K562 (cell line): Measurements from ENCODE around the gene OLR1. TPM values are rescaled to one million over a fixed set of nuclear protein-coding genes. Genes with fewer than 3 reads are reported as not detected.

Experiments used
- BRF2 ChIP-seq: IDR thresholded peaks from 3 replicates; pipeline ENCODE4 v1.6.1; 2011; ENCODE audit warnings: borderline replicate concordance, mild to moderate bottlenecking; ENCODE audit not compliant: insufficient read length, insufficient read depth
- CHAMP1 ChIP-seq: fragments of 450-650 bp; IDR thresholded peaks from 2 replicates; pipeline ENCODE4 v1.6.1; 2016; ENCODE audit warnings: mild to moderate bottlenecking
- FOXA3 ChIP-seq, 2 experiments: fragments of 450-650 bp in 1 of 2; sonication (generic) in 1 of 2; formaldehyde crosslinking; IDR thresholded peaks in 1 of 2; conservative IDR thresholded peaks in 1 of 2; 2 replicates each; pipeline versions ENCODE4 v1.4.0 to v1.8.0; 2020 to 2022; ENCODE audit warnings: mild to moderate bottlenecking in 2 of 2, missing genetic modification reagents in 1 of 2
- HMBOX1 ChIP-seq: sonication (generic); IDR thresholded peaks from 2 replicates; pipeline ENCODE4 v1.6.1; 2016
- KAT2B ChIP-seq: IDR thresholded peaks from one replicate; pipeline ENCODE4 v1.6.1; 2012; ENCODE audit warnings: low read depth, mild to moderate bottlenecking, control low read depth, inconsistent platforms, low read length, moderate library complexity
- KAT7 ChIP-seq: sonication (generic); formaldehyde crosslinking; IDR thresholded peaks from 2 replicates; pipeline ENCODE4 v1.8.0; 2022; ENCODE audit warnings: missing genetic modification reagents, mild to moderate bottlenecking, borderline replicate concordance
- MLLT1 ChIP-seq, 2 experiments: fragments of 450-650 bp; IDR thresholded peaks; 2 replicates each; pipeline ENCODE4 v1.6.1; 2016
- MXD1 ChIP-seq: fragments of 250-450 bp; sonication (Bioruptor Pico); IDR thresholded peaks from 2 replicates; pipeline ENCODE4 v1.8.0; 2021; ENCODE audit warnings: borderline replicate concordance, mild to moderate bottlenecking, moderate library complexity; ENCODE audit not compliant: poor library complexity, severe bottlenecking
- PHB ChIP-seq: fragments of 250-450 bp; sonication (Bioruptor Pico); IDR thresholded peaks from 2 replicates; pipeline ENCODE4 v1.5.0; 2021
- PKNOX1 ChIP-seq: fragments of 450-650 bp; IDR thresholded peaks from 2 replicates; pipeline ENCODE4 v1.6.1; 2016
- TAF9B ChIP-seq: fragments of 450-650 bp; IDR thresholded peaks from 2 replicates; pipeline ENCODE4 v1.6.1; 2018; ENCODE audit warnings: mild to moderate bottlenecking; ENCODE audit not compliant: partially characterized antibody
- ZNF518B ChIP-seq: fragments of 250-450 bp; sonication (Bioruptor Pico); IDR thresholded peaks from 2 replicates; pipeline ENCODE4 v1.5.0; 2021; ENCODE audit warnings: mild to moderate bottlenecking, moderate library complexity
- polyA plus RNA-seq, 8 experiments: library from polyadenylated mRNA; depleted of rRNA in 4 of 8; stranded (reverse) in 5 of 8; unstranded in 3 of 8; fragments of >200 nt; fragmentation: Nextera tagmentation in 2 of 8; fragmentation: Illumina TruSeq in 1 of 8; extraction: Ambion mirVana in 2 of 8; extraction: Trizol in 1 of 8; gene quantifications; 2 replicates each; pipeline versions ENCODE4 v1.2.1 to v1.2.3, GENCODE V29; 2011 to 2014; ENCODE audit warnings: inconsistent platforms in 1 of 8, missing spikeins in 1 of 8
- total RNA-seq, 7 experiments: library from RNA; depleted of rRNA in 6 of 7; stranded (reverse); fragments of >200 nt in 6 of 7; fragmentation: Illumina TruSeq in 2 of 7; extraction: Trizol in 2 of 7; gene quantifications; 2 replicates each; pipeline versions ENCODE4 v1.2.1 to v1.2.3, GENCODE V29; 2011 to 2021; ENCODE audit warnings: low replicate concordance in 1 of 7

Gene OLR1
- total and polyA plus RNA-seq, 9 of the 15 experiments (the other 6 are each of a cell fraction or from before 2014, with no cell fraction given), result not detected

GRCh38 chr12:10214895-10215267 lies 42.9 kb upstream of the OLR1 start (continued):
- TF ChIP-seq CHAMP1, result no peak
- no peak for TF ChIP-seq ZNF518B (CRISPR knock-in tag)
- TF ChIP-seq KAT7, result no peak
- no peak for TF ChIP-seq BRF2
- peak; percentile 87 for TF ChIP-seq PKNOX1
- TF ChIP-seq FOXA3 (CRISPR knock-in tag; conservative IDR thresholded peaks at IDR 0.05 in 1 of 2, IDR thresholded peaks at IDR 0.05 in 1 of 2), result no peak
- no peak for TF ChIP-seq PHB (CRISPR knock-in tag)
- peak; percentile 62 for TF ChIP-seq HMBOX1
- TF ChIP-seq MLLT1 (IDR thresholded peaks at IDR 0.05), result no peak
- no peak for TF ChIP-seq TAF9B
- TF ChIP-seq MXD1 (CRISPR knock-in tag), result no peak
- TF ChIP-seq KAT2B, result no peak
